Neural cell (in vitro differentiated cells): ENCODE results near the gene TAPBP. TPM values are rescaled to one million over a fixed set of nuclear protein-coding genes. Genes with fewer than 3 reads are reported as not detected.
A peak's percentile ranks its signal among the peaks of the same experiment; 100 is the strongest.

ENCODE experiments used
- H2AFZ ChIP-seq: fragments of 200-600, 300-800 bp; sonication (generic), shearing (Covaris generic); 2 replicates; pipeline ENCODE4 v1.6.0; 2014; ENCODE audit warnings: low read depth, mild to moderate bottlenecking, antibody characterized with exemption, low read length, moderate library complexity
- H3F3A ChIP-seq: fragments of 200-600 bp; shearing (Covaris generic); 2 replicates; pipeline ENCODE4 v1.6.1; 2016; ENCODE audit warnings: mild to moderate bottlenecking, moderate library complexity, mixed read lengths, antibody characterized with exemption, low read length; ENCODE audit not compliant: insufficient read depth, poor library complexity, severe bottlenecking
- H3K27ac ChIP-seq: fragments of 200-600, 300-800 bp; sonication (generic), shearing (Covaris generic); 2 replicates; pipeline ENCODE4 v1.5.1; 2014; ENCODE audit warnings: mild to moderate bottlenecking, low read length, moderate library complexity
- H3K27me3 ChIP-seq: fragments of 300-800, 200-600 bp; sonication (generic), shearing (Covaris generic); 2 replicates; pipeline ENCODE4 v1.6.0; 2014; ENCODE audit warnings: mild to moderate bottlenecking, low read depth, low read length, moderate library complexity; ENCODE audit not compliant: insufficient read depth
- H3K36me3 ChIP-seq: fragments of 300-800, 200-600 bp; sonication (generic), shearing (Covaris generic); 2 replicates; pipeline ENCODE4 v1.5.1; 2014; ENCODE audit warnings: mild to moderate bottlenecking, antibody characterized with exemption, low read length, moderate library complexity; ENCODE audit not compliant: insufficient read depth
- H3K4me2 ChIP-seq: fragments of 300-800, 200-600 bp; sonication (generic), shearing (Covaris generic); 2 replicates; pipeline ENCODE4 v1.6.0; 2014; ENCODE audit warnings: mild to moderate bottlenecking, low read length
- H3K4me3 ChIP-seq: fragments of 300-800, 200-600 bp; sonication (generic), shearing (Covaris generic); 2 replicates; pipeline ENCODE4 v1.5.1; 2014; ENCODE audit warnings: mild to moderate bottlenecking, low read length, moderate library complexity
- H3K79me2 ChIP-seq: fragments of 200-600 bp; shearing (Covaris generic); replicated peaks from 2 replicates; pipeline ENCODE4 v1.6.0; 2014; ENCODE audit warnings: mild to moderate bottlenecking, low read length, moderate library complexity; ENCODE audit not compliant: insufficient read depth
- H3K9ac ChIP-seq: fragments of 300-800, 200-600 bp; sonication (generic), shearing (Covaris generic); 2 replicates; pipeline ENCODE4 v1.6.1; 2016; ENCODE audit warnings: mild to moderate bottlenecking, low read length, mixed read lengths
- H3K9me2 ChIP-seq: fragments of 200-600 bp; shearing (Covaris generic); 2 replicates; pipeline ENCODE4 v1.6.1; 2016; ENCODE audit warnings: mild to moderate bottlenecking, low read length, mixed read lengths; ENCODE audit not compliant: insufficient read depth
- H3K9me3 ChIP-seq: fragments of 200-600, 300-800 bp; sonication (generic), shearing (Covaris generic); 2 replicates; pipeline ENCODE4 v1.6.1; 2016; ENCODE audit warnings: mild to moderate bottlenecking, mixed run types, low read length, moderate library complexity, mixed read lengths
- H4K20me1 ChIP-seq: fragments of 200-600 bp; shearing (Covaris generic); 2 replicates; pipeline ENCODE4 v1.6.1; 2016; ENCODE audit warnings: mild to moderate bottlenecking, mixed run types; ENCODE audit not compliant: insufficient read depth
- EP300 ChIP-seq: fragments of 450-650 bp; conservative IDR thresholded peaks from 2 replicates; pipeline ENCODE4 v1.6.1; 2014; ENCODE audit warnings: antibody characterized with exemption, mild to moderate bottlenecking, moderate library complexity; ENCODE audit not compliant: poor library complexity, severe bottlenecking
- EZH2 ChIP-seq: fragments of 200-600, 300-800 bp; shearing (Covaris generic), sonication (generic); IDR thresholded peaks from 2 replicates; pipeline ENCODE4 v1.6.1; 2014; ENCODE audit warnings: antibody characterized with exemption, low read length, borderline replicate concordance, mild to moderate bottlenecking; ENCODE audit not compliant: insufficient read depth, poor library complexity, severe bottlenecking
- MXI1 ChIP-seq: fragments of 450-650 bp; conservative IDR thresholded peaks from 2 replicates; pipeline ENCODE4 v1.6.1; 2014; ENCODE audit warnings: antibody characterized with exemption, mild to moderate bottlenecking; ENCODE audit not compliant: poor library complexity, severe bottlenecking
- POLR2AphosphoS5 ChIP-seq: IDR thresholded peaks from 2 replicates; pipeline ENCODE4 v1.6.1; 2012
- SMC3 ChIP-seq: fragments of 450-650 bp; conservative IDR thresholded peaks from 2 replicates; pipeline ENCODE4 v1.6.1; 2014; ENCODE audit warnings: antibody characterized with exemption, mild to moderate bottlenecking, moderate library complexity; ENCODE audit not compliant: poor library complexity
- TAF1 ChIP-seq: IDR thresholded peaks from 2 replicates; pipeline ENCODE4 v1.6.1; 2012; ENCODE audit warnings: low read depth
- polyA plus RNA-seq: library from polyadenylated mRNA; depleted of rRNA; stranded (reverse); fragments of >200 nt; gene quantifications from 2 replicates; pipeline ENCODE4 v1.2.3, GENCODE V29; 2014
- TF ChIP-seq, protein P1 (sequence below): fragments of 450-650 bp; IDR thresholded peaks from 2 replicates; pipeline ENCODE4 v1.5.1; 2014; ENCODE audit warnings: antibody characterized with exemption, mild to moderate bottlenecking, moderate library complexity; ENCODE audit not compliant: poor library complexity, severe bottlenecking
- TF ChIP-seq, protein P2 (sequence below): IDR thresholded peaks from 2 replicates; pipeline ENCODE4 v1.6.1; 2012; ENCODE audit warnings: borderline replicate concordance

The TAPBP gene
- polyA plus RNA-seq, 1 donor from 2014 or later: 1.2 TPM

DNA sequence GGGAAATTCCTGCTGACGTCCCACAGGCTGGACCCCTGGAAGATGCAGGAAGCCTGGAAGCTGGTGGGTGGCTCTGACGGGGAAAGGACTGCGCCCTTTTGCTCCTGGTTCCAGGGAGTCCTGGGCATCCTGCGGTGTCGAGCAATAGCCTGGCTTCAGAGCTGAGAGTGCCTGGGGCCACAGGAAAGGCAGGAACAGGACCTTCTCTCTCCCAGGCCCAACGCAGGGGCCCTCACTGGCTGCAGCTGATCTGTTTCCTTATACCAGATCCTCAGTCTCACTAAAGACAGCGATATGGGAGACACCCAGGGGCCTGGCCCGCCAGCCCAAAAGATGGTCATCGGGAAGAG lies 35.5 kb downstream of the TAPBP start:
- Histone ChIP-seq H3K27me3 (no peaks in the 10 kb centered on the region), H3K27ac (no peak overlapping the region), H4K20me1 (no peaks in the 10 kb centered on the region), H3K36me3 (no peaks in the 10 kb centered on the region), H3K4me2 (no peak overlapping the region), H3K9me2 (no peaks in the 10 kb centered on the region), H3K9me3 (no peaks in the 10 kb centered on the region), H3K9ac (no peak overlapping the region), H3F3A (no peaks in the 10 kb centered on the region), H3K4me3 (no peak overlapping the region), H2AFZ (no peak overlapping the region), H3K79me2 (peaks cover 5% of the 10 kb centered on the region)
- no peak for TF ChIP-seq EZH2
- TF ChIP-seq SMC3: no peak
- TF ChIP-seq POLR2AphosphoS5: no peak
- no peak for TF ChIP-seq EP300
- no peak for TF ChIP-seq MXI1
- TF ChIP-seq TAF1: no peak
- TF ChIP-seq, protein P1, sequence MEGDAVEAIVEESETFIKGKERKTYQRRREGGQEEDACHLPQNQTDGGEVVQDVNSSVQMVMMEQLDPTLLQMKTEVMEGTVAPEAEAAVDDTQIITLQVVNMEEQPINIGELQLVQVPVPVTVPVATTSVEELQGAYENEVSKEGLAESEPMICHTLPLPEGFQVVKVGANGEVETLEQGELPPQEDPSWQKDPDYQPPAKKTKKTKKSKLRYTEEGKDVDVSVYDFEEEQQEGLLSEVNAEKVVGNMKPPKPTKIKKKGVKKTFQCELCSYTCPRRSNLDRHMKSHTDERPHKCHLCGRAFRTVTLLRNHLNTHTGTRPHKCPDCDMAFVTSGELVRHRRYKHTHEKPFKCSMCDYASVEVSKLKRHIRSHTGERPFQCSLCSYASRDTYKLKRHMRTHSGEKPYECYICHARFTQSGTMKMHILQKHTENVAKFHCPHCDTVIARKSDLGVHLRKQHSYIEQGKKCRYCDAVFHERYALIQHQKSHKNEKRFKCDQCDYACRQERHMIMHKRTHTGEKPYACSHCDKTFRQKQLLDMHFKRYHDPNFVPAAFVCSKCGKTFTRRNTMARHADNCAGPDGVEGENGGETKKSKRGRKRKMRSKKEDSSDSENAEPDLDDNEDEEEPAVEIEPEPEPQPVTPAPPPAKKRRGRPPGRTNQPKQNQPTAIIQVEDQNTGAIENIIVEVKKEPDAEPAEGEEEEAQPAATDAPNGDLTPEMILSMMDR: no peak

DNA sequence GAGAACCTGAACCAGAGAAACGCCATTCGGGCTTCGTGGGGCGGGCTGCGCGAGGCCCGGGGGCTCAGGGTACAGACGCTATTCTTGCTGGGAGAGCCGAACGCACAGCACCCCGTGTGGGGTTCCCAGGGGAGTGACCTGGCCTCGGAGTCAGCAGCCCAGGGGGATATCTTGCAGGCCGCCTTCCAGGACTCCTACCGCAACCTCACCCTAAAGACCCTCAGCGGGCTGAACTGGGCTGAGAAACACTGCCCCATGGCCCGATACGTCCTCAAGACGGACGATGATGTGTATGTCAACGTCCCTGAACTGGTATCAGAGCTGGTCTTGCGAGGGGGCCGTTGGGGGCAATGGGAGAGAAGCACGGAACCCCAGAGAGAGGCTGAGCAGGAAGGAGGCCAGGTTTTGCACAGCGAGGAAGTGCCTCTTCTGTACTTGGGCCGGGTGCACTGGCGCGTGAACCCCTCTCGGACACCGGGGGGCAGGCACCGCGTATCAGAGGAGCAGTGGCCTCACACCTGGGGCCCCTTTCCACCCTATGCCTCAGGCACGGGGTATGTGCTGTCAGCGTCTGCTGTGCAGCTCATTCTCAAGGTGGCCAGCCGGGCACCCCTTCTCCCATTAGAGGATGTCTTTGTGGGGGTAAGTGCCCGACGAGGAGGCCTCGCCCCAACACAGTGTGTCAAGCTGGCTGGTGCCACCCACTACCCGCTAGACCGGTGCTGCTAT lies 36.1 kb downstream of the TAPBP start:
- Histone ChIP-seq H3F3A (no peaks in the 10 kb centered on the region), H3K27me3 (no peaks in the 10 kb centered on the region), H2AFZ (peak overlapping the region; percentile 65), H3K9me3 (no peaks in the 10 kb centered on the region), H4K20me1 (no peaks in the 10 kb centered on the region), H3K27ac (peak overlapping the region; percentile 77), H3K36me3 (no peaks in the 10 kb centered on the region), H3K9me2 (no peaks in the 10 kb centered on the region), H3K9ac (peak overlapping the region; percentile 81), H3K4me3 (peak overlapping the region; percentile 82), H3K79me2 (peaks cover 11% of the 10 kb centered on the region), H3K4me2 (peak overlapping the region; percentile 48)
- TF ChIP-seq, protein P2, sequence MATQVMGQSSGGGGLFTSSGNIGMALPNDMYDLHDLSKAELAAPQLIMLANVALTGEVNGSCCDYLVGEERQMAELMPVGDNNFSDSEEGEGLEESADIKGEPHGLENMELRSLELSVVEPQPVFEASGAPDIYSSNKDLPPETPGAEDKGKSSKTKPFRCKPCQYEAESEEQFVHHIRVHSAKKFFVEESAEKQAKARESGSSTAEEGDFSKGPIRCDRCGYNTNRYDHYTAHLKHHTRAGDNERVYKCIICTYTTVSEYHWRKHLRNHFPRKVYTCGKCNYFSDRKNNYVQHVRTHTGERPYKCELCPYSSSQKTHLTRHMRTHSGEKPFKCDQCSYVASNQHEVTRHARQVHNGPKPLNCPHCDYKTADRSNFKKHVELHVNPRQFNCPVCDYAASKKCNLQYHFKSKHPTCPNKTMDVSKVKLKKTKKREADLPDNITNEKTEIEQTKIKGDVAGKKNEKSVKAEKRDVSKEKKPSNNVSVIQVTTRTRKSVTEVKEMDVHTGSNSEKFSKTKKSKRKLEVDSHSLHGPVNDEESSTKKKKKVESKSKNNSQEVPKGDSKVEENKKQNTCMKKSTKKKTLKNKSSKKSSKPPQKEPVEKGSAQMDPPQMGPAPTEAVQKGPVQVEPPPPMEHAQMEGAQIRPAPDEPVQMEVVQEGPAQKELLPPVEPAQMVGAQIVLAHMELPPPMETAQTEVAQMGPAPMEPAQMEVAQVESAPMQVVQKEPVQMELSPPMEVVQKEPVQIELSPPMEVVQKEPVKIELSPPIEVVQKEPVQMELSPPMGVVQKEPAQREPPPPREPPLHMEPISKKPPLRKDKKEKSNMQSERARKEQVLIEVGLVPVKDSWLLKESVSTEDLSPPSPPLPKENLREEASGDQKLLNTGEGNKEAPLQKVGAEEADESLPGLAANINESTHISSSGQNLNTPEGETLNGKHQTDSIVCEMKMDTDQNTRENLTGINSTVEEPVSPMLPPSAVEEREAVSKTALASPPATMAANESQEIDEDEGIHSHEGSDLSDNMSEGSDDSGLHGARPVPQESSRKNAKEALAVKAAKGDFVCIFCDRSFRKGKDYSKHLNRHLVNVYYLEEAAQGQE: no peak
- TF ChIP-seq, protein P1: peak; percentile 5
